GM12891 (cell line): Measurements from ENCODE around the gene SNPH.

Source experiments
- PAX5 ChIP-seq: IDR thresholded peaks from 2 replicates; pipeline ENCODE4 v1.6.1; 2011; ENCODE audit warnings: low read length, moderate library complexity, mild to moderate bottlenecking; ENCODE audit not compliant: insufficient read depth, severe bottlenecking
- POLR2A ChIP-seq: IDR thresholded peaks from 2 replicates; pipeline ENCODE4 v1.6.1; 2011; ENCODE audit warnings: low read depth, low read length, control low read depth
- POLR2AphosphoS5 ChIP-seq: IDR thresholded peaks from 2 replicates; pipeline ENCODE4 v1.6.1; 2011; ENCODE audit warnings: low read depth, low read length, control low read depth
- POU2F2 ChIP-seq: IDR thresholded peaks from 2 replicates; pipeline ENCODE4 v1.6.1; 2011; ENCODE audit warnings: low read depth, mild to moderate bottlenecking, control low read depth, low read length, moderate library complexity
- SPI1 ChIP-seq: IDR thresholded peaks from 2 replicates; pipeline ENCODE4 v1.6.1; 2011; ENCODE audit warnings: low read depth, low read length, control low read depth
- TAF1 ChIP-seq: IDR thresholded peaks from 2 replicates; pipeline ENCODE4 v1.6.1; 2011; ENCODE audit warnings: low read depth, low read length, control low read depth

DNA sequence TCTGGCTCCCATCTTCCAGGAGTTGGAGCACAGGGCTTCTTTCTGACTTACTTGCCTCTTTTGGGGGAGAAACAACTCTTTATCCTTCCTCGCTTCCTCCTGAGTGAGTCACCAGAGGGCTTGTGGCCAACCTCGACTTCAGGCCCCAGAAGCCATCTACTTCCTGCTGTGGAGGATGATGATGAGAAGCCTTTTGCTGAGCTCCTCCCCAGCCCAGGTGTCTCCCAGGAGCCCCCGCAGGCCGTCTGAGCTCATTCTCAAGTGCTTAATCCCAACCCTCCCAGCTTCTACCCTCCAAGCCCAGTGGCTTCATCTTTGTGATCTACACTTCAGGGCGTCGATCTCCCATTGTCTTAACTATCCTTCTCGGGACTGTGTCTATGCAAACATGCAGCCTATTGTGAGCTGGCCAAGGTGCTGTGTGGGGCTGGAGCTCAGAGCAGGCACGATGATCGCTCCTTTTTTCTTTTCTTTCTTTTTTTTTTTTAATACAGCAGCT is 35.0 kb downstream of the SNPH start:
- TF ChIP-seq POLR2A (no peak), POLR2AphosphoS5 (no peak), TAF1 (no peak), SPI1 (no peak), POU2F2 (no peak), PAX5 (no peak)
